Measurements from ENCODE around the gene SCRT2.

GRCh38 chr20:647479-648019, 28.1 kb downstream of the SCRT2 start:
- TF ChIP-seq, protein P1, sequence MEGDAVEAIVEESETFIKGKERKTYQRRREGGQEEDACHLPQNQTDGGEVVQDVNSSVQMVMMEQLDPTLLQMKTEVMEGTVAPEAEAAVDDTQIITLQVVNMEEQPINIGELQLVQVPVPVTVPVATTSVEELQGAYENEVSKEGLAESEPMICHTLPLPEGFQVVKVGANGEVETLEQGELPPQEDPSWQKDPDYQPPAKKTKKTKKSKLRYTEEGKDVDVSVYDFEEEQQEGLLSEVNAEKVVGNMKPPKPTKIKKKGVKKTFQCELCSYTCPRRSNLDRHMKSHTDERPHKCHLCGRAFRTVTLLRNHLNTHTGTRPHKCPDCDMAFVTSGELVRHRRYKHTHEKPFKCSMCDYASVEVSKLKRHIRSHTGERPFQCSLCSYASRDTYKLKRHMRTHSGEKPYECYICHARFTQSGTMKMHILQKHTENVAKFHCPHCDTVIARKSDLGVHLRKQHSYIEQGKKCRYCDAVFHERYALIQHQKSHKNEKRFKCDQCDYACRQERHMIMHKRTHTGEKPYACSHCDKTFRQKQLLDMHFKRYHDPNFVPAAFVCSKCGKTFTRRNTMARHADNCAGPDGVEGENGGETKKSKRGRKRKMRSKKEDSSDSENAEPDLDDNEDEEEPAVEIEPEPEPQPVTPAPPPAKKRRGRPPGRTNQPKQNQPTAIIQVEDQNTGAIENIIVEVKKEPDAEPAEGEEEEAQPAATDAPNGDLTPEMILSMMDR (IDR thresholded peaks at IDR 0.05), result no peak
- TF ChIP-seq POLR2A (IDR thresholded peaks at IDR 0.05), result no peak
